ENCODE measurements around the gene WSCD1.

WSCD1 gene

DNA sequence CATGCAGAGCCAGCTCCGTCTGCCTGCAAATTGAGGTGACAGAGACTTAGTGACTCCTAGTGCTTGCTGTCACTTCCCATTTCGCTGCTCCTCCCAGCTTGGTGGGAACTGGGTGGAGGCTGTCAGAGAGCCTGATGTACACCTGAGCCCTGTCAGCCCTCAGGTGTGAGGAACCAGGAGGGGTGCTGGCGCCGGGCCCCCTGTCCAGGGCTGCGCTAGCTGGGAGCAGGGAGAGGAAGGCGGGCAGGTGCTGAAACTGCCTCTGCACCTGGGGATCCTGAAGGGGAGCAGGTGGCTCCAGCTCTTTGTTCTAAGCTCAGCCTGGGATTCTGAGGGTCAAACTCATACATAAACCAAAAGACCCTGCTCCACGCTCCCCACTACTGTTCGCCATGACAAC, 10.8 kb upstream of the WSCD1 start:
- no peak for DNase-seq (ENCODE audit: low read depth in 2 of 2)

DNA sequence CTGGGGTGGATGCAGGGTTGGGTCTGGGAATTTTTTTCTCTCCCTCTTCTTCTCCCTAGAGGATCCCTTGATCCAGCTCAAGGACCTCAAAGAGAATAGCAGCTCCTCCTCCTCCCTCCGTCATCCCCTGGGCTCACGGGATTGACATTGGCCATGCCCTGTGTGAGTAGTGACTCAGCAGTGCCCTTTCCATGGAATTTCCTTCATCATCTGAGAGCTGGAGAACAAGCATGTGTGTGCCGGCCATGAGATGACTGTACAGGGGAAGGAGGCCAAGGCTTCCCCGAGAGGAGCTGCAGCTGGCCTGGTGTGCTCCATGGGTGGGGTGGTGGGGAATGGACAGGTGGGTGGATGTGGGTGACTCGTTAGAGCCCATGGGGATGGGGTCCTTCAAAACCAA, 8.9 kb upstream of the WSCD1 start:
- no peak for DNase-seq (ENCODE audit: low read depth in 2 of 2)

DNA sequence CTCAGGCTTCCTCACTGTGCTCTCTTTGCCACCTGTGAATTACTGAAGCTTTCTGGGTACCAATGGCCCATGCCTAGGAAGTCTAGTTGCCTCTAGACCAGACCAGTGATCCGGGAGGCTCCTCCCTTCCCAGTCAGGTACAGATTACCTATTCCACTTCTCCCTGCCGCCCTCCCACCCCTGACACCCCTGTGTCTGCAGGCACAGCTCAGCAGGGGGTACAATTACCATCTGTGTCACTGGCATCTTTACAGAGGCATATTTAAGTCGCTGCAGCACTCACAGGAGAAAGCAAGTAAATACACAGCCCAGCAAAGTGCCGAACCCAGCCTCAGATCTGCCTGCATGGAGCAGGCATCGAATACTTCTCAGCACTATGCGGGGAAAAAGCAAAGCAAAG, 5.3 kb upstream of the WSCD1 start:
- DNase-seq (ENCODE audit: low read depth in 2 of 2), result no peak

DNA sequence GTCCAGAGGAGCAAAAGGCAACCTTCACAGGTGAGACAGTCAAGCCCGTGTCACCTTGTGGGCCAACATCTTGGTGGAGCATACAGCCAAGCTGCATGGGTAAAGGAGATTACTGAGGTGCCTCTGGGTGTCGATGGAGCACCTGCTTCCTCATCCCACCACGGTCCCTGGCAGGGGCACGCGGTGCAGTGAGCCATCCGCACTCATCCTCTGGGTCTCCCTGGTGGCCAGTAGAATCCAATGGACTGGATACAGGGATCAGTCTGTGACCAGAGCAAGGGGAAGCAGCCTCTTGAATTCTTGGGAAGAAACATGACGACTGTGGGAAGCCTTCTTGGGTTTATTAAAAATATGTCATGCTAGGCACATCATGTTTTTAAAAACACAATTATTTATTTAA, 4.8 kb upstream of the WSCD1 start:
- no peak for DNase-seq (ENCODE audit: low read depth in 2 of 2)

DNA sequence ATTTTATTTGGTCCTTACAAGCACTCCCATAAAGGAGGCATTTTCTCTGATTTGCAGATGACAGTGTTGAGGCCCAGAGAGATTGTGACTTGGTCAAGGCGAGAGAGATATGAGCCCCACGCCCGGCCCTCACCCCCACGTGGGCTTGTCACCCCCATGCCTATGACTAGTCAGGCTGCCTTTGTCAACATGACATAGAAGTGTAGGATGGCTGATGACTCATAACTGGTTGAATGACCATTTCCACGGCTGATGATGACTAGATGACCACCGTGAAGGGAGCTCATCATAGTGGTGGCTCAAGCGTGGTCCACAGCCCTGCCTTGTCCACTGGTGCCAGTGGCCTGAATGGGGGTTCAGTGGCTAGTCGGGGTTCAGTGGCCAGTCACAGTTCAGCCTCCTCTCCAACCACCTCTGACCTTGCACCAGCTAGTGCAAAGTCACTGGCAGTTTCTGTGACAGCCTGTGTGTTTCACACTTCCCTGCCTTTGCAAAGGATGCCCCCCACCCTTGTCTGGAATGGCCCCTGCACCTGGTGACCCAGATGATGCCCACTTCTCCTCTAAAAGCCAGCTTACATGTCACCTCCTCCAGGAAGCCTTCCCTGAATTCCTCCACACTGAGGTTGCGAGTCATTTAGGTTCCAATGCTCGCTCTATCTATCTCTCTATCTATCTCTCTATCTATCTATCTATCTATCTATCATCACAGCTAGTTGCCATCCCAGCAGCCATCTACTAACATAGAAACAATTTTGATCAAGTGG, 3.8 kb upstream of the WSCD1 start:
- DNase-seq (ENCODE audit: low read depth in 2 of 2), result no peak

DNA sequence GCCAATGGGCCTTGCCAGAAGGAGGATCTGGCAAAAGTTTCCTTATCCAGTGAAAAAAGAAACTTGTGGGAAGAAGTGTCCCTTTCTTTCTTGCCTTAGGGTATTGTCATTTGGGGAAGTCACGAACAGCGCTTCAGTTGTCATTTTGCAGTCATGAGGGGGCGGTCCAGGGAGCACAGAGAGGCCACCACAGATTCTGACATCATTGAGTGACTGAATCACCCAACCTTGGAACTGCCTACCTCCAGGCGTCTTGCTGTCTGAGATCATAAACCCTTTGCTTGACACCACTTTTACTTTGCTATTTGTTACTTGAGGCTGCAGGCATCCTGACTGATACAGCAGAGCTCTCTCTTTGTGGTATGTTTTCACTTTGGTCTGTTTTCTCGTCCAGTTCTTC, 3.1 kb upstream of the WSCD1 start:
- DNase-seq (ENCODE audit: low read depth in 2 of 2), result no peak

DNA sequence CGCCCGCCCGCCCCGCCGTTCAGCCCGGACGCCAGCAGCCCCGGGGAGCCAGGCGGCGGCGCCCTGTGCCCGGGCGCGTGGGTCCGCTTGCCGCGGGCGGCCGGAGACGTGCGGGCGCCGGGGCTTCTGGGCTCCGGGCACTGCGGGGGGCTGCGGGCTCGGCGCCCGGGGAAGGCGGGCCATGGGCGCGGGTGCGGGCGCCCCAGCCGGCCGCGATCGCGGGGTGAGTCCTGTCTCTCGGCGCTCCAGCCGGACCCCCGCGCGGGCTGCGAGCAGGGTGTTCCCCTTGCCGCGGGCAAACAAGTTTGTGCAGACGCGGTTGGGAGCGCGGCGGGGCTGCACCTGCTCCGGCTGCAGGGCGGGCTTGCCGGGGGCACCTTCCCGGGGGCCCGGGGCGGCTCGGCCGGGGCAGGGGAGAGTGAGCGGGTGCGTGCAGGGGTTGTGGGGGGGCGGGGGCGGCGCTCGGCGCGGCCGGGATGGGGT, 292 bp downstream of the WSCD1 start:
- no peak for DNase-seq (ENCODE audit: low read depth in 2 of 2)

DNA sequence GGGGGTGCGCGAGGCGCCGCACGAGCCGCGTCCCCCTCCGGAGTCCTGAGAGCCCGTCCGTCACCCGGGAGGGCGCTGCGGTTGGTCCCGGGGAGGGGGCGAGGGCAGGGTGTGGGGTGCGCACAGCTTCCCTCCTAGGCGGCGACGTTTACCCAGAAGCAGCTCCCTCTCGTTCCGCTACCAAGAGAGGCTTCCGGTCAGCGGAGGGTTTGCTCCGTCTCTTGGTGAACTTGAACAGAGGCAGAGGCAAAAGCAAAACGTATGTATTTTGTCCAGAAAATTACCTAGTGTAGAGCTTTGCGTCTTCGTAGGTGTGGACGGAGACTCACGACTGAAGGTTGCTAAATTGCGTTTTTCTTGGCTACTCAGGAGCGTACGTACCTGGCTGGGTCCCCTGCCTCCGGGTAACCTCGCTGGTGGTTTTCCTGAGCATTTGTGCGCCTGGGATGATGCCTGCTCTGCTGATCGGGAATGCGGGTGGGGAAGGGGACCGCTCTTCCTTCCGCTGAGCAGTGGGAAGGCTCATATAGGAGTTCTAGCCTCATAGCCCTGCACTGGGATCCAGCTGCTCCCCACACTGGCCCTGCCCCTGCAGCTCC, 833 bp downstream of the WSCD1 start:
- no peak for DNase-seq (ENCODE audit: low read depth in 2 of 2)

DNA sequence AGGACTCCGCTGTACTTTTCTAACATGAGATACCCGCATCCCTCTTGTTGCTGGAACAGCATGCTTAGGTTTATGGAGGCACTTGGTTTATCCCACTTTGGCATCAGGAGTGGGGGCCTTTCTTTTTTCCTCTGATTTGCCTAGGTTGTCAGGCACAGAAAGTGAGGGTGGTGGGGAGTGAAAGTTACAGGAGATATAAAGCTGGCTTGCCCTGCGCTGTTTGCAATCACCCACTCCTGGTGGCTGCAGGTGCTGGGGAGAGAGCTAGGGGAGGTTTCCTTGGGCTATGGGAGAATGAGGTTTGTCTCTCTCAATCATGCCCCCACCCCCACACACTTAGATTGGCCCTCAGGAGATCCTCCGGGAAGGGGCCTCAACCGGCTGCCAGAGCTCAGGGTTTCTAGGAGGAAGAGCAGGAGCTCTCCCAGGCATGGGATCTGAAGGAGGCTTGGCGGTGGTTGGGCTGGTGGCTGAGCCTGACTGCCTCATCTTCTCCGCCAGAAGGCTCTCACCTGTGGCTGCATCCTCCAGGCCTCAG, 1.4 kb downstream of the WSCD1 start:
- DNase-seq (ENCODE audit: low read depth in 2 of 2), result no peak

DNA sequence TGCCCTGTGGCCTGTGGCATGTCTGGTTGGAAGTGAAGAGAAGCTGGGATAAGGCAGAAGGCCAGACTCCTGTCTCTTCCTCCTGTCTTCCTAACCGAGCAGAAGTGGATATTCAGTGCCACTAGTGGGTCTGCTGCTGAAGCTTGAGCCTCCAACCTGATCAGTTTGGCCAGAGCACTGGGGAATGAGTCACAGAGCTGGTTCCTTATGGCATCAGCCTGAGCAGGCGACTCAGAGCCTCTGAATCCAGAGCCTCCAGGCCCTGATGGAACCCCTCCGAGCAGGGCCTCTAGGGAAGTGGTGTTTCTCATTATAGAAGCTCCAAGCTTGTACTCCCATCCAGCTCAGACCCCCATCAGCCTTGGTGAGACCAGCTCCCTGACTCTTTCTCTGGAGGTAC, 2.0 kb downstream of the WSCD1 start:
- DNase-seq (ENCODE audit: low read depth in 2 of 2), result no peak

DNA sequence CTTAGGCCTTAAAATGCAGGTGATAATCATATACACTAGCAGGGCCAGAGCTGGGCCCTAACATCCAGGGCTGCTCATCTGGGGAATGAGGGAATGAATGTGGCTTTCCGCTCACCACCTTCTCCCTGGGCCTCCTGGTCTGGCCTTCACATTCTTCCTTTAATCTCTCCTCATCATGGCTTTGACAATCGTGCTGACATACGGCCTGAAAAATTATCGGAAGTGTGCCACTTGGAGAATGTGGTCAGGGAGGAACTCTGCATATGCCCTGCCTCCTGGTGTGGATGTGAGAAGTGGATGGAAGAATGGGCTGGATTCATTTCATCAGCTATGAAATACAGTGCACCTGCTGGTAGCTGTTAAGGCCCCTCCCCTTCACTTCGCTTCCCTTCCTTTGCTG, 2.4 kb downstream of the WSCD1 start:
- no peak for DNase-seq (ENCODE audit: low read depth in 2 of 2)

DNA sequence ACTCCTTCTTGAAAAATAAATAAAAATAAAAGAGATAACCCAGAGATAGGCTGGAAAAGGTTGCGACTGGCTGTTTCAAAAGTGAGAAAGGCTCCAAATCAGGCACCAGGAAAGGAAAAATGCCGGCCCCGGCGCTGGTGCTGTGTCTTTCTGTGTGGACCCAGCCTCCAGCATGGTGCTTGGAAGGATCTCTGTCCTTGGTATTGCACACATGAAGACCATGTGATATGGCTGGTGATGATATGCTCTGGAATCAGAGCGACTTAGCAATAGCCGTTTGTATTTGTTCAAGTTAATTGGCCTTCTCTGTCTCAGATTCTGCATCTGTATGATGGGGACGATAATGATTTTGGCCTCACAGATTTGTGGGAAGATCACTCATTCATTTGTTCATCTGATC, 3.4 kb downstream of the WSCD1 start:
- DNase-seq (ENCODE audit: low read depth in 2 of 2), result no peak

DNA sequence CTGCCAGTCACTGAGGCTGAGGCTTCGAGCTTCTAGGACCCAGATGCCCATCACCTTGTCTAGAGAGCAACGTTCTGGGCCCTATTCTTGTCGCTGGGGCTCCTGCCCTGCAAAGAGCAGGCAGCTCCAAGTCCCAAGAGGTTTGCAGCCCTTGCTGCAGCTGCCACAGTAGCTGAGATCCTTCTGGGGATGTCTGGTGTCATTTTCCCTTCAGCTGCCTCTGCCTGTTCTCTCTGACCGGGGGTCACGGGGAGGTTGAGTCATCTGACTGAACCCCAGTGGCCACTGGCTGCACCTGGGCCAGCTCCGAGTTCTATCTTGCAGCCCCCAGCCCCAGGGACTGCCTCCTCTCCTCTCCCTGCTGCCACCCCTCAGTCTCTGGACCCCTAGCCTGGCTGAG, 4.9 kb downstream of the WSCD1 start:
- DNase-seq (ENCODE audit: low read depth in 2 of 2), result no peak

DNA sequence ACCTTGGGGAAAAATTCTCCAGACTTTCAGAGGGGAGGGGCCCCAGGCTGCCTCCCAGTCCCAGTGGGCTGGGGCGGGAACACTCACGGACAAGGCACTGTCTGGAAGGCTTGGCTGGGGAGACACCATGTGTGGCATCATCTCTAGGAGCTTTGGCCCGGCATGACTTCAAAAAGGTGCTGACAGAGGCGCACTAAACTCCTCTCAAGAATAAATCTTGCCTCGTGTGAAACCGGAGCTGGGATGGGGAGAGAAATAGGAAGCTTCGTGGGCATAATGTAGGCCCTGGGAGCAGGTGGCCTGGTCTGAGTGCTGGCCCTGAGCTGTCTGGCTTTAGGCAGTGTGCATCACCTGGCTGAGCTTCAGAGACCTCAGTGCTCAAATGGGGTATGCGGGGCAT, 5.7 kb downstream of the WSCD1 start:
- DNase-seq (ENCODE audit: low read depth in 2 of 2), result no peak

DNA sequence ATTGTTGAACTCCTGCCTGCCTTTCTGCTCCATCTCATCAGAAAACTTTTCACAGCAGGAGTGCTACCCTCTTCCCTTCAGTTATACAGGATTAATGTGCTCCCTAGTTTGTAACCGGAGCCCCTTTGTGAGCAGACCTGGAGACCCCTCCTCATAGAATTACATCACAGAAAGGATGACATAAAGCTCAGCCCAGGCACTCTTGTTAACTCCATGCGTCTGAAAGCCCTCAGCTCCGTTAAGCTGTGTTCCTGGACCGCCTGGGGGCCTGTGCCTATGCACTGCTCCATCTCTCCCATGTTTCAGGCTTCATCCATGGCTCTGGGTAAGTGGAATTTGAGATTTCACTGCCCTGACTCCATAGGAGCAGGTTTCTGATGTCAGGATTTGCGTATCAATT, 7.6 kb downstream of the WSCD1 start:
- DNase-seq (ENCODE audit: low read depth in 2 of 2), result no peak

DNA sequence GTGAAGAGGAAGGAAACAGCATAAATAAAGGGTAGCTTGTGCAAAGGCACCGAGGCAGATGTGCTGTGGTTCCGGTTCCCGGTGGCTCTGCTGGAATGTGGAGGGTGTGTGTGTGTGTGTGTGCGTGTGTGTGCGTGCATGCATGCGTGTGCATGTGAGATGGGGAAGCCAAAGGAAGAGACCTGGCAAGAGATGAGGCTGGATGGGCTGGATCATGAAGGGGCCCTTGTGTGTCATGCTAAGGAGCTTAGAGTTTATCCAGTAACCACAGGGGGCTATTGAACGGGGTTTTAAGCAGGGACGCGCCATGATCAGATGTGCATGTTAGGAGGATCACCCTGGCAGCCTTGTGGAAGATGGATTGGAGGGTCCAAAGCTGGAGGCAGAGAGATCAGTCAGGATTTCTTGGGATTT, 8.3 kb downstream of the WSCD1 start:
- no peak for DNase-seq (ENCODE audit: low read depth in 2 of 2)

DNA sequence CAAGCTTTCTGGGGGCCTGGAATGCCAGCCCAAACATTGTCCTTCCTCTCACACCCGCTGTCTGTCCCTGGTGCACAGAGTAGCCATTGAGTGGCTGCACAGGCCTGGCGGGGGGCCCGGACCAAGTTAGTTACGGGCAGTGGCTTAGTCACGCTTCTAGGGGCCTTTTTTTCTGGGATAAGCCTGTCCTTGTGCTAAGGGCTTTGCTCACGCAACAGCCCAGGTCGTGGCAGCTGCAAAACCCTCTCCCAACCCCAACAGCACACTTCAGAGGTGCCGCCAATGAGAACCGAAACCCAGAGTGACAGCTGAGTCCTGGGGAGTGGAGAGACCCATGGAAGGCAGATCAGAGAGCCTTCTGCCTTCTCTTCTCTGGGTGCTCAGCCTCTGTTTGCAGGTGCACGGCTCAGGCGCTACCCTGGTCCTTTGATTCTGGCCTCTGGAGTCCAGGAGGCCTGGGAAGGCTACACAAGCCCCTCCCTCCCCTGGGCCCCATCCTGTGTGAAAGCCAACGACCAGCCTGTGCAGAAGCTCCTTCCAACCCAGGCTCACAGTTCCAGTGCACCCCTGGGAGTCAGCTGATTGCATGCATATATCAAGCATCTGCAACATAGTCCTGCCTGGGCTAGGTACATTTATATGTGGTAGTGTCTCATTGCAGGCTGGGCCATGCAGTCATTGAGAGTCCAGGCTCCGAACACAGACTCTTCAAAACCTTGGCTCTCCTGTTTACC, 9.1 kb downstream of the WSCD1 start:
- no peak for DNase-seq (ENCODE audit: low read depth in 2 of 2)

DNA sequence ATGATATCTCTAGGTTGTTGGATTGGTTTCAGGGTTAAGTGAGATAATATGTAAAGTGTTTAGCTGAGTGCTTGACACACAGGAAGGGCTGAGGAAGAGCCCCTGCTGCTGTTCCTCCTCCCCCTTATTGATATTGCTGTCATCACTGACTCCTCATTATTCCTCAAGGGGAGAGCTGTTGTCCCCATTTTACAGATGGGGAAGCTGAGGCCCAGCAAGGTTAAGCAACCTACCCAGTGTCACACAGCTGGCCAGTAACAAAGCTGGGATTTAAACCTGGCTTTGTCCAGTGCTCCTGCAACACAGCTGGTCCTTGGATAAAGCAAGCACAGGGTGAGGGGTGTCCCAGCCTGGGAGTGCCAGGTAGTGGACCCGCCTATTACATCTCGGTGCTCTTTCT, 9.8 kb downstream of the WSCD1 start:
- DNase-seq (ENCODE audit: low read depth in 2 of 2), result no peak

DNA sequence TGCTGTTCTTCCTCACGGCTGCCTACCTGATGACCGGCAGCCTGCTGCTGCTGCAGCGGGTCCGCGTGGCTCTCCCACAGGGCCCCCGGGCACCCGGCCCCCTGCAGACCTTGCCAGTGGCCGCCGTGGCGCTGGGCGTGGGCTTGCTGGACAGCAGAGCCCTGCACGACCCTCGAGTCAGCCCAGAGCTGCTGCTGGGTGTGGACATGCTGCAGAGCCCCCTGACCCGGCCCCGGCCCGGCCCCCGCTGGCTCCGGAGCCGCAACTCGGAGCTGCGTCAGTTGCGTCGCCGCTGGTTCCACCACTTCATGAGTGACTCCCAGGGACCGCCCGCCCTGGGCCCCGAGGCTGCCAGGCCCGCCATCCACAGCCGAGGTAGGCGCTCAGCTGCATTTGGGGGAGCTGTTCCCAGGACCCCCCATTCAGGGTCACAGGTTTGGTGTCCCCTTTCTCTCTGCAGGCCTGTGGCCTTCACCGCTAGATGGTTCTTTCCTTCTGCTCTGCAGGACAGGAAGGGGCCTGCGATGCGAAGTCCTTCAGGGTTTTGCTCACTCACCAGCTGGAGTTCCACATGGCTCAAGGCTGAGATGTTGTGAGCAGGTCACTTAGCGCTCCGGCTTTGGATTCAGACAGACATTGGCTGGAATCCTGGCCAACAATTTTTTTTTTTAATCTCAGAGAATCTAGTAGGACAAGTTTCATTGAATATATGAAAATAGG, 10.7 kb downstream of the WSCD1 start:
- no peak for DNase-seq (ENCODE audit: low read depth in 2 of 2)

DNA sequence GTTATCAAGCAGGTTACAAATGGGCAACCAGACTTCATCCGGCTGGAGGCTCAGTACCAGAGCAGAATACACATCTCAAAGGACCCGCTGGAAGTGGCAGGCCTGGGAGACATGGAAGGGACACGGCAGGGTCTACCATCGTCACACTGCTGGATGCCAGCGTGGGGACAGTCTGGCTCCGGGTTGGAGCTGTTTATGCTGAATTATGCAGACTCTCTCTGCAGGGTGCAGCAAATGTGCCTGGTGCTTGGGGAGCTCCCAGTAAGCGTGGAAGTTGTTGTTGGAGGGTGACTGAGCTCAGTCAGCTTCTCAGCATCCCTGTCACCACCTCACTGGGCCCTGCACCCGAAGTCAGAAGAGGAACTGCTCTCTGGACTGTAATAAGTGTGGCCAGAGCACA, 12.2 kb downstream of the WSCD1 start:
- DNase-seq (ENCODE audit: low read depth in 2 of 2), result no peak

DNA sequence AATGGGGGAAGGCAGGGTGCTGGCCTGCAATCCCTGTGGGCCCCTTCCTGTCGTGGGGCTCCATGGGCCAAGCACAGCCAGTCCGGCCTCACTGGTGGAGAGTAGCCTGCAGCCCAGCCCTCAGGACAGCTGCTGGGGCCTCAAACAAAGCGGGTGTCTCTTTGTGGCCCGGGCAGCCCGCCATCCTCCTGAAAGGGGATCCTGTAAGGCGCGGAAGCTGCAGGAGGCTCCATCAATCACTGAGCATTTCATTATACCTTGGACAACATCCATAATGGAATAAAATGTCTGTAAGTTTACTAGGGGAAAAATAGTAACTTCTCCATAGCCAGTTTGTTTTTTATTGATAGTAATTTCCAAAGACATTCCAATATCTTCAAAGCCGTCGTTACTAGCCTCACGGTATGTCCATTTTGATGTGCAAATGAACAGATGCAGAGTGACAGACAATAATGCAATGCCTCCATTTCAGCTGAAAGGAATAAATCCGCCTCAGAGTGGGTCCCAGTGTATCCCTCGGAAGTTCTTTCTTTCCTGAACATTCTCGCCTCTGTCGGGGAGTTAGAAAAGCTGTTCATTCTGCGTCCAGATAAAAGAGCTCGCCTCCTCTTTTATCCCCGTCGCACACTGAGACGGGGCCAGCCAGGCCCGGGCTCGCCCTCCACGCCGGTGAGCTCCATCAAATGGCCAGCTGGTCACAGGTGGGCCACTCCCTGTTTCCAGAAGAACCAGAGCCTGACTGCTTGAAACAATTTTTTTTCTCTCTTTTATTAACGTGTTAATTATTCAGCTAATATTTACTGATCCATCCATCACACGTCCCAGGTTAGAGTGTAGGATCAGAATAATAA, 14.4 kb downstream of the WSCD1 start:
- no peak for DNase-seq (ENCODE audit: low read depth in 2 of 2)

Measured in stimulated activated CD8-positive, alpha-beta memory T cell treated with anti-CD3 and anti-CD28 coated beads, Interleukin-7, amount 100 ng/mL, for 4 hours (primary cell).